Measurements from ENCODE around the gene BRCA1.

The BRCA1 gene

DNA sequence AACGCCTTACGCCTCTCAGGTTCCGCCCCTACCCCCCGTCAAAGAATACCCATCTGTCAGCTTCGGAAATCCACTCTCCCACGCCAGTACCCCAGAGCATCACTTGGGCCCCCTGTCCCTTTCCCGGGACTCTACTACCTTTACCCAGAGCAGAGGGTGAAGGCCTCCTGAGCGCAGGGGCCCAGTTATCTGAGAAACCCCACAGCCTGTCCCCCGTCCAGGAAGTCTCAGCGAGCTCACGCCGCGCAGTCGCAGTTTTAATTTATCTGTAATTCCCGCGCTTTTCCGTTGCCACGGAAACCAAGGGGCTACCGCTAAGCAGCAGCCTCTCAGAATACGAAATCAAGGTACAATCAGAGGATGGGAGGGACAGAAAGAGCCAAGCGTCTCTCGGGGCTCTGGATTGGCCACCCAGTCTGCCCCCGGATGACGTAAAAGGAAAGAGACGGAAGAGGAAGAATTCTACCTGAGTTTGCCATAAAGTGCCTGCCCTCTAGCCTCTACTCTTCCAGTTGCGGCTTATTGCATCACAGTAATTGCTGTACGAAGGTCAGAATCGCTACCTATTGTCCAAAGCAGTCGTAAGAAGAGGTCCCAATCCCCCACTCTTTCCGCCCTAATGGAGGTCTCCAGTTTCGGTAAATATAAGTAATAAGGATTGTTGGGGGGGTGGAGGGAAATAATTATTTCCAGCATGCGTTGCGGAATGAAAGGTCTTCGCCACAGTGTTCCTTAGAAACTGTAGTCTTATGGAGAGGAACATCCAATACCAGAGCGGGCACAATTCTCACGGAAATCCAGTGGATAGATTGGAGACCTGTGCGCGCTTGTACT is at the start of gene BRCA1:
Gene BRCA1, minus strand, starts transcription at position 232 of the 834 bp plus-strand sequence. CDS start 1,268 bp downstream, outside the sequence.
- Histone ChIP-seq H3K36me3 (ENCODE audit: low read depth) (peaks cover 35% of the 10 kb centered on the region), H3K9me3 (ENCODE audit: severe bottlenecking) (no peaks in the 10 kb centered on the region), H3K4me1 (ENCODE audit: insufficient read depth, poor library complexity, severe bottlenecking) (peaks cover 20% of the 10 kb centered on the region), H3K27ac (ENCODE audit: poor library complexity, severe bottlenecking) (peak within 1 kb of the TSS; percentile 77), H3K4me3 (ENCODE audit: severe bottlenecking) (peak within 1 kb of the TSS; percentile 52), H3K27me3 (ENCODE audit: insufficient read depth, poor library complexity, severe bottlenecking) (no peaks in the 10 kb centered on the region)
- DNase-seq (ENCODE audit: low spot score) (peak; percentile 96), ATAC-seq (ENCODE audit: low read depth) (peak; percentile 89)
- no peak for TF ChIP-seq CTCF (IDR thresholded peaks at IDR 0.05; ENCODE audit: poor library complexity, severe bottlenecking)

DNA sequence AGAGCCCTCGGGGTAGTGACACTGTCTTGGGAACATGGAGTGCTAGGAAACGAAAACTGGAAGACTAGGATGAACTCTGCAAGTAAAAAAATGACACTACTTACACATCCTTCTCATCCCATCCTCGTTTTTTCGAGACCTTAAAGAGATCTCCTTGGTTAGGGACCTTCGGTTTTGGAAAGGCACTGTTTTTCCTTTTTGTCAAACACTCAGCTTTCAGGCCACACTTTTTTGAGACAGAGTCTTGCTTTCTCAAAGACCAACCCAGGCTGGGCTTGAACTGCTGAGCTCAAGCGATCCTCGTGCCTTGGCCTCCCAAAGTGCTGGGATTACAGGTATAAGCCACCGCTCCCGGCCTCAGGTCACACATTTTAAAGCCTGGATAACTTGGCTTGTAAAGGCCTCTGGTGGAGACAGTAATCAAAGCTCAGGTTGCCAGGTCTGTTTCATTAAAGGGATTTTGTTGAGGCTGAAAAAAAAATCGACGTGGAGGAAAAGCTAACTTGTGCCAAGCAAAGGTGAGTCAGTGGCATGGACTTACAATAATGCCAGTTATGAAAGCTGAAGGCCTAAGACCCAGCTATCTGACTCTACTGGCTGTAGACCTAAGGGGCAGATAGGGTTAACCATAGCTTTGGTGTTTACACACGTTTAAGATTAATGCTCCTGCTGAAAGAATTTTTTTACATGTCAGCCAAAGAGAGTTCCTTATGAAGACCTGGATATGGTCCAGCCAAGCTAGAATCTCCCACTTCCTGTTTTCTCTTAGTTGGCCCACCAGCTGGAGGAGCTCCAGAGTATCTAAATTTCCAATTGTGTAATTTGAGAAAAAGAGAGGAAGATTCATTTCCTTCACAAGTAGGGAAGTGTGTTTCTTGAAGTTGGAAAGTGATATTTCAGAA is 46.7 kb upstream of the BRCA1 start:
- H3K27ac ChIP-seq (ENCODE audit: poor library complexity, severe bottlenecking), result peak overlapping the region; percentile 96
- no peaks in the 10 kb centered on the region for H3K27me3 ChIP-seq (ENCODE audit: insufficient read depth, poor library complexity, severe bottlenecking)
- DNase-seq (ENCODE audit: low spot score) (peak; percentile 73), ATAC-seq (ENCODE audit: low read depth) (peak; percentile 69)
- H3K4me1 ChIP-seq (ENCODE audit: insufficient read depth, poor library complexity, severe bottlenecking), result peaks cover 20% of the 10 kb centered on the region
- H3K4me3 ChIP-seq (ENCODE audit: severe bottlenecking), result peak overlapping the region; percentile 75
- H3K9me3 ChIP-seq (ENCODE audit: severe bottlenecking), result no peaks in the 10 kb centered on the region
- H3K36me3 ChIP-seq (ENCODE audit: low read depth), result peaks cover 25% of the 10 kb centered on the region
- peak; percentile 56 for TF ChIP-seq CTCF (IDR thresholded peaks at IDR 0.05; ENCODE audit: poor library complexity, severe bottlenecking)

- H3K4me1 ChIP-seq (ENCODE audit: insufficient read depth, poor library complexity, severe bottlenecking), result peaks cover 20% of the 10 kb centered on the region
- H3K4me3 ChIP-seq (ENCODE audit: severe bottlenecking), result peak within 1 kb of the TSS; percentile 75
- peak within 1 kb of the TSS; percentile 96 for H3K27ac ChIP-seq (ENCODE audit: poor library complexity, severe bottlenecking)
- ATAC-seq (ENCODE audit: low read depth) (peak; percentile 76), DNase-seq (ENCODE audit: low spot score) (peak; percentile 87)
- H3K9me3 ChIP-seq (ENCODE audit: severe bottlenecking), result no peaks in the 10 kb centered on the region
- peak; percentile 11 for TF ChIP-seq CTCF (IDR thresholded peaks at IDR 0.05; ENCODE audit: poor library complexity, severe bottlenecking)
- peaks cover 17% of the 10 kb centered on the region for H3K36me3 ChIP-seq (ENCODE audit: low read depth)
- no peaks in the 10 kb centered on the region for H3K27me3 ChIP-seq (ENCODE audit: insufficient read depth, poor library complexity, severe bottlenecking)
These were observed 45.8 kb upstream of the BRCA1 start, which contains the start of gene NBR1 for GRCh38 chr17:43170766-43171585. Gene NBR1 (plus strand): TSS chr17:43171214. CDS start chr17:43175800, 4,586 bp downstream.

GRCh38 chr17:43170140-43170765 is 45.1 kb upstream of the BRCA1 start:
- Histone ChIP-seq H3K36me3 (ENCODE audit: low read depth) (peaks cover 10% of the 10 kb centered on the region), H3K9me3 (ENCODE audit: severe bottlenecking) (no peaks in the 10 kb centered on the region)

More at GRCh38 chr17:43170140-43170765, 45.1 kb upstream of the BRCA1 start:
- peak overlapping the region; percentile 96 for H3K27ac ChIP-seq (ENCODE audit: poor library complexity, severe bottlenecking)
- H3K27me3 ChIP-seq (ENCODE audit: insufficient read depth, poor library complexity, severe bottlenecking), result no peaks in the 10 kb centered on the region
- DNase-seq (ENCODE audit: low spot score) (peak; percentile 92), ATAC-seq (ENCODE audit: low read depth) (peak; percentile 77)
- H3K4me1 ChIP-seq (ENCODE audit: insufficient read depth, poor library complexity, severe bottlenecking), result peaks cover 17% of the 10 kb centered on the region
- no peak for TF ChIP-seq CTCF (IDR thresholded peaks at IDR 0.05; ENCODE audit: poor library complexity, severe bottlenecking)
- H3K4me3 ChIP-seq (ENCODE audit: severe bottlenecking), result peak overlapping the region; percentile 75
